ENCODE results near the gene WDR18.
"Not testable (repeated sequence)": the region's sequence is repeated elsewhere in the genome, so short reads cannot be mapped to it uniquely, and the experiment has no call there.

Gene WDR18

DNA sequence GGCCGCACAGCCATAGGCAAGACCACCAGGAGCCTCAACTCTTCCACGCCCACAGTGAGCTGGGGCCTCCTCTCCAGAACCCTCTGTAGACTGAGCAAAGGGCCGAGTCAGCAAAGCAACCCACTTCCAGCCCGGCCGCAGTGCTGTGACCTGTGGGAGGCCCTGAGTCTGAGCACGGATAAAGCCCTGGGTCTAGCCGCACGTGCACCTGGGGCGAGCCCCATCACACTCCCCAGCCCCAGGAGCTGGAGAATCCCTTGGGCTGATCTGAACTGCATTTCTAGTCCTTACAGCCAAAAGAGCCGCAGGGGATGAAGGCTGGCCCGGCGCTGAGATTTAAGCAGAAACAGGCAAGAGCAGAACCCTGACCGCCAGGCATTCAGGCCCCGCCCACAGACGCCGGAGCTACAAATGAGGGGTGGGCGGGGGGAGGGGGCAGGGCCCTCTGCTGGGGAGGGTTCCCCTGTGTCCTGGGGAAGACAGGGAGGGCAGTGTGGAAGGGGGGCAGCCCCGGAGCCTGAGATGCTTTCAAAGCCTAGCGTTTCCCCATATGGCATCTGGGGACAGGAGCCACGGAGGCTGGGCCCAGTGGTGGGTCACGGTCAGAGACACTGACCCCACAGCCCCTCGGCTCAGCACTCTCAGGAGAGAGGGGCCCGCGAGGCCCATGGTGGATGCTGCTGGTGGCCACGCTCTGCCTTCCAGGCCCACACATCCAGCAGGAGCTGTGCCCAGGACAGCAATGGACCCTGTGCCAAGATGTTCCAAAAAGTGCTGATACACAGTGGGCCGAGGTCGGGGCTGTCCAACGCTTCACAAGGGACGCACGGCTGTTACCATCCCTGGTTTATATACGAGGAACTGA is 31.9 kb downstream of the WDR18 start:
- FAIRE-seq (no peak), DNase-seq (ENCODE audit: insufficient read length, low spot score) (no peak)

DNA sequence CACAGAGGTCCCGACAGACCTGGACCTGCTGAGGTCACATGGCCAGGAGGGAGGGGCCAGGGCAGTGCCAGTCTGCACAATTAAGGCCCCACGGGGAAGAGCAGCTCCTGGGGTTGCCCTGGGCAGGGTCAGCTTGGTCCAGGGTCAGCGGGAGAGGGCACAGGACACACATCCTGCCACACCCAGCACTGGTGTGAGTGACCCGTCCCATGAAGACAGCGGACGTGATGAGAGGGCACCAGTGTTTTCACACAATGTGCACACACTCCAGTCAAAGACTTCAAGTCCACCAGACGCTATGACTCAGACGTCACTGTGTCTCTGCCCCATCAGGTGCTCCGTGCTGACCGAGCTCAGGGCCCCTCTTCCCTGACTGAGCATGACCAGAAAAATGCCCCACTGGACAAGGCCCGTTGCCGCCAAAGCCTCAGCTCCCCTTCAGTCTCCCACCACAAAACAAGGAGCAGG is 32.5 kb downstream of the WDR18 start:
- FAIRE-seq (peak; percentile 36), DNase-seq (ENCODE audit: insufficient read length, low spot score) (peak; percentile 95)
- no peak for TF ChIP-seq POLR2A (IDR thresholded peaks at IDR 0.05; ENCODE audit: low read depth, low read length)

More for the DNA sequence above, 31.9 kb downstream of the WDR18 start:
- TF ChIP-seq POLR2A (IDR thresholded peaks at IDR 0.05; ENCODE audit: low read depth, low read length): no peak

DNA sequence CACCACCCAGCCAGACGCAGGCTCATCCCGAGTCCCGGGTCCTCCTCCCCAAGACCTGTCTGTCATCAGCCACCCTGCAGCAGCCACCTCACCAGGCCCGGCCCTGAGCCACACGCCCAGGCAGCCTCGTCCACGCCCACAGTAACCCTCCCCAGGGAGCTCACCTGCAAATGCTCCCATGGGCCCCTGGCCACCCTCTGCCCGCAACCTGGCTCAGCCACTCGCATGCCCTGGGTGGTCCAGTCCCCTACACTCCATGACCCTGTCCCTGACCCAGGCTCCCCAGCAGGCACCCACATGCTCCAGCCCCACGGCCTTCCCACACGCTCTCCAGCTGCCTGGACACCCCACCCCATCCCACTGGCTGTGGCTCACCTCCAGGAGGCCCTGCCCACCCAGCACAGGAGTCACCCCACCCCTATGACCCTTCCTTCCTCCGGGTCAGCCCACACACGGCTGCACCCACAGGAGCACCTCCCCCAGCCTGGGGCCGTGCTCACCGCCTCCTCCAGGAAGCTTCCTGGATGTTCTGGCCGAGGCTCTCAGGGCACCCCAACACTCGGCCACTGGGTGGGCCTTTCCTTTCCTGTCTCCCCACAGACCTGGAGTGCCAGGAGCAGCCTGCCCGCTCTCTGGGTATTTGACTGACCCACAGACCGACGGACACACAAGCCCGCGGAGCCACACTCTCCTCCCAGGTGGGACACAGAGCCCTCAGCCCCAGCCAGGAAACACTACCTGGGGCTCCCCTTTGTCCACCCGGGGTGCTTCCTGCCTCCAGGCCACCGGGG is 33.2 kb downstream of the WDR18 start:
- DNase-seq (ENCODE audit: insufficient read length, low spot score) (no peak), FAIRE-seq (no peak)
- TF ChIP-seq POLR2A (IDR thresholded peaks at IDR 0.05; ENCODE audit: low read depth, low read length): no peak

DNA sequence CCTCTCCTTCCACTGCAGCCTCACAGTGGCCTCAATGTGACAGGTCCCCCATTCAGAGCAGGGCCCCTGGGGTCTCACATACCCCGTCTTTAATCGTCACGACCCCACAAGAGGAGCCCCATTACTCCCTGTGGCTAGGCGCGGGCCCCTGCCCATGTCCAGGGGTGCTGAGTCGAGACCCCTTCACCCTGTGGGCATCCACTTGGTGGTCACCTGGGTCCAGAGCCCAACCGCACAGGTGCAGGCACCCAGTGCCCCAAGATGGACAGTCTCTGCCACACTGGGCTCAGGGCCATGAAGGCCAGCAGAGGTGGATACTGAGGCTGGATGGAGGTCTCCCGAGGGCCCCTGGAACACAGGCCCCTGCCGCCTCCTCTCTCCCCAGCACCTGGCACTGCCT is 33.8 kb downstream of the WDR18 start:
- TF ChIP-seq POLR2A (IDR thresholded peaks at IDR 0.05; ENCODE audit: low read depth, low read length): no peak
- FAIRE-seq: no peak

DNA sequence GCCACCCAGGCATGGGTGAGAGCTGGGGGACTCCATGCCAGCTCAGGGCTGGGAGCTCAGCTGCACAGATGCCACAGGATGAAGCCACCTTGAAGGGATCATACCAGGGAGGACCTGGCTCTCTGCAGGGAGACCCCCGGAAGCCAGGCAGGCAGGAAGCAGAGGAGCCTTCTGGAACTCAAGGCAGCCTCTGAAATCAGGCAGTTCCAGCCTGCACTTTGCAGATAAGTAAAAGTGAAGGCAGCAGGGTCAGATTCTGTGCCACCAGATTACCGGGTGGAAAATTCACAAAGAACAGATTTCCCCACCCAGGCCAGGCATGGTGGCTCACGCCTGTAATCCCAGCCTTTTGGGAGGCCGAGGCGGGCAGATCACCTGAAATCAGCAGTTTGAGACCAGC is 34.2 kb downstream of the WDR18 start:
- TF ChIP-seq POLR2A (IDR thresholded peaks at IDR 0.05; ENCODE audit: low read depth, low read length): no peak
- FAIRE-seq (no peak), DNase-seq (ENCODE audit: insufficient read length, low spot score) (no peak)

More for the DNA sequence above, 33.8 kb downstream of the WDR18 start:
- DNase-seq (ENCODE audit: insufficient read length, low spot score): no peak

DNA sequence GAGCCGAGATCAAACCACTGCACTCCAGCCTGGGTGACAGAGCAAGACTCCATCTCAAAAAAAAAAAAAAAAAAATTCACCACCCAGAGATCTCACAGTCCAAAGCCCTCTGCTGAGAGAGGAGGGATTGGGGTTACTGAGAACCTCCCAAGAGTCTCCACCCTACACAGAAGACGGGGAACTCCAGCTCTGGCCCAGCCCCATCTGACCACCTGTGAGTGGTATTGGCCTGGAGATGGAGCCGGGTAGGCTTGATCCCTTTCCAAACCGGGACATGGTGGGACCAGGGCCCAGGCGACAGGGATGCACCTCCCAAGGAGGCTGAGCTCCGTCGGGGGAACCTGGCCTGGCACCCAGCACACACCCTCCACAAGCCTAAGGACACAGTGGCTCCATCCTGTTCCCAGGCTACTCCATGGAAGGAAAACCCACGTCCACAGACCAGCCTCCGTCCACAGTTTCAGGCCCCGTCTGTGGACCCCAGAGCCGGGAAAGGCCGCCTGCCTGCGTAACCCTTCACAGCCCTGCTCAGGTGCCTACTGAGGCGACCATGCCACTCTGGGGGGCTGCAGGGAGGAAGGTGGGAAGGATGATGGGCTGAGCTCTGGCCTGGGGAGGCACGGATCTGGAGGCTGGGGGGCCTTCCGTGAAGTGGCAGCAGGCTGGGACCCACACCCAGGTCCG is 34.9 kb downstream of the WDR18 start:
- FAIRE-seq (no peak), DNase-seq (ENCODE audit: insufficient read length, low spot score) (no peak)
- no peak for TF ChIP-seq POLR2A (IDR thresholded peaks at IDR 0.05; ENCODE audit: low read depth, low read length)

DNA sequence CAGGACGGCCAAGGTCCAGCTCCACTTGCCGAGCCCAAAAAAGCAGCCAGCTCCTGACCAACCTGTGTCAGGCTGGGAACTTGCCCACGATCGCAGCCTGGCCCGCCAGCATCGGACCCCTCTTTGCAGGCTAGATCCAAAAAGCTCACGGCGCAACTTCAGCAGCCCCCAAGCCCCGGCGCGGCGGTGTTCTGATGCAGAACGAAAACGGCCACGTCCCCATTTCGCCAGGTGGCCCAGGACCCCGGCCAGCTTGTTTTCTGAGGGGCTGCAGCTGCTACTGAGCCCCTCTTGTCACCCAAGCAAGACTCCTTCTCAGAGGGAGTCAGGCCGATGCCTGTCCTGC is 35.4 kb downstream of the WDR18 start:
- TF ChIP-seq POLR2A (IDR thresholded peaks at IDR 0.05; ENCODE audit: low read depth, low read length): no peak
- FAIRE-seq: no peak
- no peak for DNase-seq (ENCODE audit: insufficient read length, low spot score)

DNA sequence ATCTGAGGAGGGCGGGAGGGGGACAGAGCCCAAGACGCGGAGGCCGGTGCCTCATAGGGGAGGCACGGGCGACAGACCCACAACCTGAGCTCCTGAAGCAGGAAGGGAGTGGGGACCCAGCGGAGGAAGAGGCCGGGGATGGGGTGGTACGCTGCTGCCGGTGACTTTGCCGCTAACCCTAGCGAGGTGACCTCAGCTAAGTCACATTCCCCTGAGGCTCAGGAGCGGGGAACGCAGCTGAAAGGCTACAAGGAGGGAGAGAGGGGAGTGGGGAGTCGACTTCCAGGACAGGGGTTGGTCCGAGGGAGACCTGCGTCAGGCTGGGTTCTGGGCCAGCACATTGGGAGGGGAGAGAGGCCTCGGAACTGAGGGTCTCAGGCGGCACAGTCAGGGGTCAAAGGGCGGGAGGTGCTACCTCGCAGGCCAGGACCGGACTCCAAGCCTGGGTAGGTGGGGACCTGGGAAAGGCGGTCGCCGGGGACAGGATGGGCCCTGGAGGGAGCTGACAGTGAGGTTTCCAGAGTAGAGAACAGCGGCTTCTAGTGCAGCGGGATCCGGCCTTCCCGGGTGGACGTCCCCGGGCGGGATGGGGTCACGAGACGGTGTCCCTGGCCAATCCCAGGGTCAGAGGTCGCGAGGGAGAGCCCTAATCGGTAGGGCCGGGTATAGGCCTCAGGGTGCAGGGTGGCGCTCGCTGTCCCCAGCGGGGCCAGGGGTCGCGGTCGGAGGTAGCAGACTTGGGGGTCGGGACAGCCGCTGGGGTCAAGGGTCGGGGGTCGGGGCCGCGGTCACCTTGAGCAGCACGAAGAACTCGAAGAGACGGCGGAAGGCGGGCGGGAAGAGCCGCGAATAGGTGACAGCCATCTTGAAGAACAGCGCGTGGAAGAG is 36.1 kb downstream of the WDR18 start:
- no peak for TF ChIP-seq POLR2A (IDR thresholded peaks at IDR 0.05; ENCODE audit: low read depth, low read length)
- FAIRE-seq (no peak), DNase-seq (ENCODE audit: insufficient read length, low spot score) (no peak)

DNA sequence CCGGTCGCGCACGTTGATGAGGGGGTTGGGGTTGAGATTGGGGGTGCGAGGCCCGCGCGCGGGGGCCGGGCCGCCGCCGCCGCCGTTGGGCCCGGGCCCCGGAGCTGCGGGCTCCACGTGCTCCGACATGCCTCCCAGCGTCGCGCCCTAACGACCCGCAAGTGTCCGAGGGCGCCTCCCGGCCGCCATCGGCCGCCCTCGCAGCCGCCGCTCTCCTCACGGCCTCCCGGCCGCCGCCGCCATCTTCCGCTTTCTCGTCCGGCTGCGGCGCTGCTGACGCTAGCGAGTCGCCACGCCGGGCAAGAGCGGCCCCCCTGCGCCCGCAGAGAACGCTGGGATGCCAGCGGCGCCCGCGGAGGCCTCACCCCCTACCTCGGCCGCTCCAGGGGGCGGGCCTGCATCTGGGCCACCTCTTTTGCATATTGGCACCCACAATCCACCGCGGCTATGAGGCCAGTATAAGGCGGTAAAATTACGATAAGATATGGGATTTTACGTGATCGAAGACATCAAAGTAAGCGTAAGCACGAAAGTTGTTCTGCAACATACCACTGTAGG is 36.8 kb downstream of the WDR18 start, which contains the start of gene TMEM259:
TMEM259 (minus strand) TSS at position 256 of the 558 bp plus-strand sequence; CDS start at position 129, 127 bp downstream.
- peak; percentile 79 for TF ChIP-seq POLR2A (IDR thresholded peaks at IDR 0.05; ENCODE audit: low read depth, low read length)
- DNase-seq (ENCODE audit: insufficient read length, low spot score) (peak; percentile 93), FAIRE-seq (no peak)

DNA sequence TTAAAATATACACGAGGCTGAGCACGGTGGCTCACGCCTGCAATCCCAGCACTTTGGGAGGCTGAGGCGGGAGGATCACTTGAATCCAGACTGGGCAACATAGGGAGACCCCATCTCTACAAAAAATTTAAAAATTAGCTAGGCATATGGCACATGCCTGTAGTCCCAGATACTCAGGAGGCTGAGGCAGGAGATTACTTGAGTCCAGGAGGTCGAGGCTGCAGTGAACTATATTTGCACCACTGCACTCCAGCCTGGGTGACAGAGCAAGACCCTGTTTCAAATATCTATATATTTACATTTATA is 39.7 kb downstream of the WDR18 start:
- DNase-seq (ENCODE audit: insufficient read length, low spot score); FAIRE-seq: not testable (repeated sequence)

DNA sequence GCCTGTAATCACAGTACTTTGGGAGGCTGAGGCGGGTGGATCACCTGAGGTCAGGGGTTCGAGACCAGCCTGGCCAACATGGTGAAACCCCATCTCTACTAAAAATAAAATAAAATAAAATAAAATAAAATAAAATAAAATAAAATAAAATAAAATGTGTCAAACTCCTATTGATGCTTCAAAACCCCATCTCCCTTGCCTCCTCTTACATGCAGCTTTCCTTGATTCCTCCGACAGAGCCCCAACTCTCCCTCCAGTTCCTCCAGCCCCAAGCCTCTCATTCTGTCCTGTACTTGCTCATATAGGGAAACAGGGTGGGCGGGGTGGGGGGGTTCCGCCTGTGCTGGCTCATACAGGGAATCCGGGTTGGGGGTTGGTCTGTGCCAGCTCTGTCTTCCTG is 40.9 kb downstream of the WDR18 start:
- FAIRE-seq; DNase-seq (ENCODE audit: insufficient read length, low spot score): not testable (repeated sequence)

DNA sequence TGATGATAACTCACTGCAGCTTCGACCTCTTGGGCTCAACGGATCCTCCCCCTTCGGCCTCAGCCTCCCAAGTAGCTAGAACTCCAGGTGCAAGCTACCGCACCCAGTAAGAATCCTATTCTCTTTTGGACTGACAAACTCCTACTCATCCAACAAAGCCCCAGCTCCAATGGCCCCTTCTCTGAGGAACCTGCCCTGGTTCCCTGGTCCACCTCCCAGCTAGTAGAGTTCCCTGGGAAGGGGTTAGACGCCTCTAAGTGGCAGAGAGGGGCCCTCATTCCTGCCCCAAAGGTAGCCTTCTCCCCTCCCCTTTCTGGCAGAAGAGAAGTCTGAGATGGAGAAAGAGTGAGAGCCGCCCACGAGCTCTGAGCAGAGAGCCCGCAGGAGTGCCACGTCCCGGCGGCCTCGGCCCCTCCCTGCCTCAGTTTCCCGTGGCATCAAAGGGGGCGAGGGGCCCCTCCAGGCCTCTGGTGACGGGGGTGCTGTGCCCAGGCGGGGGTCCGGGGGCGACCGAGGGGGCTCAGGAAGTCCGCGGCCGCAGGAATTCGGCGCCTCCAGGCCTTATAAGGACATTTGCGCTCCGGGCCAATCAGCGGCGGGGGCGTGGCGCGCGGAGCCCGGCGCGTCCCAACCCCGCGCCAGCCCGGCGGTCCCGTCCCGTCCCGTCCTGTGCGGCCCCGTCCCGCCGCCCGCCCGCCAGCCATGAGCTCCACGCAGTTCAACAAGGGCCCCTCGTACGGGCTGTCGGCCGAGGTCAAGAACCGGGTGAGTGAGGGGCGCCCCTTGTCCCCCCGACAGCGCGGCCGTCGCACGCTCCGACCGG is 42.0 kb downstream of the WDR18 start, which contains the start of gene CNN2:
CNN2 (plus strand) TSS at position 649 of the 823 bp plus-strand sequence; CDS start at position 703, 54 bp downstream.
- DNase-seq (ENCODE audit: insufficient read length, low spot score) (peak; percentile 83), FAIRE-seq (no peak)
- TF ChIP-seq POLR2A (IDR thresholded peaks at IDR 0.05; ENCODE audit: low read depth, low read length): peak; percentile 58

Data from H54 (cell line).